ENCODE data around the gene ATRNL1. TPM values are rescaled to one million over a fixed set of nuclear protein-coding genes. Genes with fewer than 3 reads are reported as not detected.
"Not testable (repeated sequence)": the region's sequence is repeated elsewhere in the genome, so short reads cannot be mapped to it uniquely, and the experiment has no call there.

ATRNL1 gene
- total RNA-seq, 1 donor from 2014 or later: 66.0 TPM

- TF ChIP-seq CTCF (IDR thresholded peaks at IDR 0.05): no peak
- Mint-ChIP-seq H3K27ac (ENCODE audit: unreplicated experiment) (no peak overlapping the region), H3K9me3 (ENCODE audit: low read depth) (peaks cover 22% of the 10 kb centered on the region), H3K27me3 (ENCODE audit: low read depth) (no peaks in the 10 kb centered on the region), H3K36me3 (ENCODE audit: low read depth) (peaks cover 13% of the 10 kb centered on the region), H3K4me1 (ENCODE audit: low read depth) (peaks cover 9% of the 10 kb centered on the region), H3K4me3 (ENCODE audit: unreplicated experiment) (no peak overlapping the region)
- DNase-seq (ENCODE audit: low spot score): no peak
These were observed 304.9 kb downstream of the ATRNL1 start for GRCh38 chr10:115398026-115398425.

- Mint-ChIP-seq H3K27me3 (ENCODE audit: low read depth) (no peaks in the 10 kb centered on the region), H3K27ac (ENCODE audit: unreplicated experiment) (peak overlapping the region; percentile 72), H3K36me3 (ENCODE audit: low read depth) (peaks cover 10% of the 10 kb centered on the region), H3K9me3 (ENCODE audit: low read depth) (peaks cover 26% of the 10 kb centered on the region), H3K4me3 (ENCODE audit: unreplicated experiment) (no peak overlapping the region), H3K4me1 (ENCODE audit: low read depth) (peaks cover 16% of the 10 kb centered on the region)
- no peak for TF ChIP-seq CTCF (IDR thresholded peaks at IDR 0.05)
- no peak for DNase-seq (ENCODE audit: low spot score)
These were observed 309.5 kb downstream of the ATRNL1 start for GRCh38 chr10:115402699-115403098.

- H3K27ac Mint-ChIP-seq (ENCODE audit: unreplicated experiment); DNase-seq (ENCODE audit: low spot score); H3K4me3 Mint-ChIP-seq (ENCODE audit: unreplicated experiment); H3K27me3 Mint-ChIP-seq (ENCODE audit: low read depth); H3K36me3 Mint-ChIP-seq (ENCODE audit: low read depth): not testable (repeated sequence)
- H3K4me1 Mint-ChIP-seq (ENCODE audit: low read depth): peaks cover 16% of the 10 kb centered on the region
- H3K9me3 Mint-ChIP-seq (ENCODE audit: low read depth): peaks cover 20% of the 10 kb centered on the region
These were observed 312.7 kb downstream of the ATRNL1 start for GRCh38 chr10:115405838-115406237.

- no peaks in the 10 kb centered on the region for H3K27me3 Mint-ChIP-seq (ENCODE audit: low read depth)
- TF ChIP-seq CTCF (IDR thresholded peaks at IDR 0.05): no peak
- H3K4me1 Mint-ChIP-seq (ENCODE audit: low read depth): no peaks in the 10 kb centered on the region
- no peak overlapping the region for H3K4me3 Mint-ChIP-seq (ENCODE audit: unreplicated experiment)
- no peak for DNase-seq (ENCODE audit: low spot score)
- H3K9me3 Mint-ChIP-seq (ENCODE audit: low read depth): peaks cover 20% of the 10 kb centered on the region
- no peak overlapping the region for H3K27ac Mint-ChIP-seq (ENCODE audit: unreplicated experiment)
- H3K36me3 Mint-ChIP-seq (ENCODE audit: low read depth): peaks cover 7% of the 10 kb centered on the region
These were observed 316.2 kb downstream of the ATRNL1 start for GRCh38 chr10:115409347-115409746.

GRCh38 chr10:115417585-115418265, 324.6 kb downstream of the ATRNL1 start:
- TF ChIP-seq CTCF (IDR thresholded peaks at IDR 0.05): peak; percentile 85
- no peak overlapping the region for H3K27ac Mint-ChIP-seq (ENCODE audit: unreplicated experiment)
- peaks cover 3% of the 10 kb centered on the region for H3K36me3 Mint-ChIP-seq (ENCODE audit: low read depth)
- no peaks in the 10 kb centered on the region for H3K4me1 Mint-ChIP-seq (ENCODE audit: low read depth)
- no peak for DNase-seq (ENCODE audit: low spot score)
- H3K27me3 Mint-ChIP-seq (ENCODE audit: low read depth): no peaks in the 10 kb centered on the region
- H3K4me3 Mint-ChIP-seq (ENCODE audit: unreplicated experiment): no peak overlapping the region
- peaks cover 15% of the 10 kb centered on the region for H3K9me3 Mint-ChIP-seq (ENCODE audit: low read depth)

- H3K4me1 Mint-ChIP-seq (ENCODE audit: low read depth): peaks cover 7% of the 10 kb centered on the region
- peaks cover 3% of the 10 kb centered on the region for H3K36me3 Mint-ChIP-seq (ENCODE audit: low read depth)
- no peak overlapping the region for H3K27ac Mint-ChIP-seq (ENCODE audit: unreplicated experiment)
- no peak for DNase-seq (ENCODE audit: low spot score)
- H3K4me3 Mint-ChIP-seq (ENCODE audit: unreplicated experiment): no peak overlapping the region
- no peaks in the 10 kb centered on the region for H3K27me3 Mint-ChIP-seq (ENCODE audit: low read depth)
- no peak for TF ChIP-seq CTCF (IDR thresholded peaks at IDR 0.05)
- peaks cover 15% of the 10 kb centered on the region for H3K9me3 Mint-ChIP-seq (ENCODE audit: low read depth)
These were observed 329.5 kb downstream of the ATRNL1 start for GRCh38 chr10:115422624-115423023.
